ENCODE measurements around the gene MGAT4B.

DNA sequence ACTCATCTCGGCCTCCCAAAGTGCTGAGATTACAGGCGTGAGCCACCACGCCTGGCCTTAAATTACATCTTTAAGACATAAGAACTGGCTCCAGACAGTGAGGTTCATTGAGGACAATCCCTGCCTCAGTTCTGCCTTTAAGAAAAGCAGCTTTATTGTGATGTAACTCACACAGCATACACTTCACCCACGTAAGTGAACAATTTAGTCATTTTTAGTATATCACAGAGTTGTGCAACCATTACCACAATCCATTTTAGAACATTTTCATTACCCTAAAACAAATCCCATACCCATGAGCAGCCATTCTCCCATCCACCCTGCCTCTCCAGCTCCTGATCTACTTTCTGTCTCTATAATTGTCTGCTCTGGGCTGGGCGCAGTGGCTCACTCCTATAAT is 36.9 kb downstream of the MGAT4B start:
- TF ChIP-seq, protein P1, sequence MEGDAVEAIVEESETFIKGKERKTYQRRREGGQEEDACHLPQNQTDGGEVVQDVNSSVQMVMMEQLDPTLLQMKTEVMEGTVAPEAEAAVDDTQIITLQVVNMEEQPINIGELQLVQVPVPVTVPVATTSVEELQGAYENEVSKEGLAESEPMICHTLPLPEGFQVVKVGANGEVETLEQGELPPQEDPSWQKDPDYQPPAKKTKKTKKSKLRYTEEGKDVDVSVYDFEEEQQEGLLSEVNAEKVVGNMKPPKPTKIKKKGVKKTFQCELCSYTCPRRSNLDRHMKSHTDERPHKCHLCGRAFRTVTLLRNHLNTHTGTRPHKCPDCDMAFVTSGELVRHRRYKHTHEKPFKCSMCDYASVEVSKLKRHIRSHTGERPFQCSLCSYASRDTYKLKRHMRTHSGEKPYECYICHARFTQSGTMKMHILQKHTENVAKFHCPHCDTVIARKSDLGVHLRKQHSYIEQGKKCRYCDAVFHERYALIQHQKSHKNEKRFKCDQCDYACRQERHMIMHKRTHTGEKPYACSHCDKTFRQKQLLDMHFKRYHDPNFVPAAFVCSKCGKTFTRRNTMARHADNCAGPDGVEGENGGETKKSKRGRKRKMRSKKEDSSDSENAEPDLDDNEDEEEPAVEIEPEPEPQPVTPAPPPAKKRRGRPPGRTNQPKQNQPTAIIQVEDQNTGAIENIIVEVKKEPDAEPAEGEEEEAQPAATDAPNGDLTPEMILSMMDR (IDR thresholded peaks at IDR 0.05): no peak
- no peak for TF ChIP-seq POLR2A (IDR thresholded peaks at IDR 0.05)

All from Peyer's patch (tissue), 4 donors.